Ramos (cell line): ENCODE measurements around the gene EIF2B1.

Experiments
- in situ Hi-C: fragments of 300-500 bp; cut with MboI; formaldehyde crosslinking; loops from one replicate; pipeline ENCODE4 v1.14.3; 2022; ENCODE audit warnings: low sequenced_read_pairs; ENCODE audit not compliant: unreplicated experiment

EIF2B1 gene

GRCh38 chr12:123633379-123634141 lies at the start of gene EIF2B1, which contains the start of gene GTF2H3:
Gene EIF2B1 (minus strand): TSS chr12:123633686. CDS start chr12:123633557, 129 bp downstream.
Gene GTF2H3 (plus strand): TSS chr12:123633829. CDS start chr12:123633860, 31 bp downstream.
- in situ Hi-C loops = no loop called here

DNA sequence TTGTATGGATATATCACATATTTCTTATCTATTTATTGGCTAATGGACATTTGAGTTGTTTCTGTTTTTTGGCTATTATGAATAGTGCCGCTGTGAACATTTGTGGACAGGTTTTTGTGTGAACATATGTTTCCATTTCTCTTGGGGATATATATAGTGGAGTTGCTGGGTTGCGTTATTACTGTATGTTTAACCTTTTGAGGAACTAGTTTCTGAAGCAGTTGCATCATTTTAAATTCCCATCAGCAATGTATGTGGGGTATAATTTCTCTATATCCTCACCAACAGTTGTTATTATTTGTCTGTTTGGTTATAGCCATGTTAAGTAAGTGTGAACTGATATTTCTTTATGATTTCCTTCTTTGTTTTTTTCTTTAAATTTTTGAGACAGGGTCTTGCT lies 48.1 kb upstream of the EIF2B1 start:
- in situ Hi-C loops = no loop called here

DNA sequence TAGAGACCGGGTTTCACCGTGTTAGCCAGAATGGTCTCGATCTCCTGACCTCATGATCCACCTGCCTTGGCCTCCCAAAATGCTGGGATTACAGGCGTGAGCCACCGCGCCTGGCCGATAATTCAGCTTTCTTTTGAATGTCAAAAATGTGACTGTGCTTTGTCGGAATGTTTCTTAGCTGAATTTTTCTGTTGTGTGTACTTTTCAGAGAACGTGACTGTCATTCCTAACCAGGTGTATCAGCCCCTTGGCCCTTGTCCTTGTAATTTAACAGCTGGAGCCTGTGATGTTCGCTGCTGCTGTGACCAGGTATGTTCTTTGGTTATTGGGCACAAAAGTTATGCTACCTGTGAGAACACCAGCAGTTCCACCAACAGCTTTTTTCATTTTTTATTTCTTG lies 45.5 kb upstream of the EIF2B1 start:
- in situ Hi-C loops = no loop called here

GRCh38 chr12:123676616-123677320 lies 43.3 kb upstream of the EIF2B1 start:
- in situ Hi-C loops = no loop called here

- in situ Hi-C loops = no loop called here
Observed at GRCh38 chr12:123675436-123675835, 42.0 kb upstream of the EIF2B1 start.

- in situ Hi-C loops = no loop called here
Observed at GRCh38 chr12:123671876-123672275, 38.4 kb upstream of the EIF2B1 start.

DNA sequence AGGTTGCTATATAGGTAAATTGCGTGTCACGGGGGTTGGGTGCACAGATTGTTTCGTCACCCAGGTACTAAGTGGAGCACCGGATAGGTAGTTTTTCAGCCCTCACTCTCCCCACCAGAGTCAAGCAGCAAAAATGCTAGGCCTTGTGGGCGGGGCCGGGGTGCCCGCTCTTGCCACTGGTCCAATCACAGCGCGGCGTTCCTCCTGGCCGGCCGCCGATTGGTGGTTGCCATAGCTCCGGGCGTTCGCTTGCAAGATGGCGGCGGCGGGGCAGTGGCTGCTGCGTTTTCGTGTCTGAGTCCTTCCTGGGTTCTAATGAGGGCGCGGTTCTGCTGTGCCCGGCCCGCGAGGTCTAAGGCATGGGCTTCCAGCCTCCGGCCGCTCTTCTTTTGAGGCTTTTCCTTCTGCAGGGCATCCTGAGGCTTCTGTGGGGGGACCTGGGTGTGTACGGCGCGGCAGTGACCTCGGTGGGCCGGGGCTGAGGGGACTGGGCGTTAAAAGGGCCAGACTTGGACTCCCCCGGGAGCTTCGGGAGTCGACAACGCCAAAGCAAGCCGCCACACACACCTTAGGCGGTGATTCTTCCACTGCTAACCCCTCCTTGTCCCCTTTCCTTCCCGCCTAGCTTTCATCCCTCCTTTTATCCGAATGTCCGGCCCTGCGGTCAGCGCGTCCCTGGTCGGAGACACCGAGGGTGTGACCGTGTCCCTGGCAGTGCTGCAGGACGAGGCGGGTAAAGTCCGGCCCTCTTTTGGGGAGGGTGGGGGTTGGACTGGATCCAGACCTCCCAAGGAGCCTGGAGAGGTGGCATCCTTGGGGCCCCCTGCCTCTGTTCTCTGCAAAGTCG lies 37.6 kb upstream of the EIF2B1 start, which contains the start of gene TCTN2:
Gene TCTN2 (plus strand): TSS at position 232 of the 847 bp plus-strand sequence. CDS start 128 bp downstream, at position 360.
- in situ Hi-C loops = no loop called here

DNA sequence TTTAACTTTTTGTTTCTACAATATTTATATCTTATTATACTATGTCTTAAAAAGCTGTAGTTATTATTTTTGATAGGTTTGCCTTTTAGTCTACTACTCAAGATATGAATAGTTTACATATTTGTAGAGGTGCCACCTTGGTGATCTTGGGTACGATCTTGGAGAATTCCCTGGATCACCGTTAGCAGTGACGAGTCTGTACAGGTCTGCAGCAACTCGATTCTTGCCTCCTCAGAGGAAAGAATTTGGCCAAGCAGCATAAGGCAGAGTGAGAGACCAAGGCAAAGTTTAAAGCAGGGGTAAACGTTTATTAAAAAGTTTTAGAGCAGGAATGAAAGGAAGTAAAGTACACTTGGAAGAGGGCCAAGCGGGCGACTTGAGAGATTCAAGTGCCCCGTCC lies 34.3 kb upstream of the EIF2B1 start:
- in situ Hi-C loops = no loop called here

DNA sequence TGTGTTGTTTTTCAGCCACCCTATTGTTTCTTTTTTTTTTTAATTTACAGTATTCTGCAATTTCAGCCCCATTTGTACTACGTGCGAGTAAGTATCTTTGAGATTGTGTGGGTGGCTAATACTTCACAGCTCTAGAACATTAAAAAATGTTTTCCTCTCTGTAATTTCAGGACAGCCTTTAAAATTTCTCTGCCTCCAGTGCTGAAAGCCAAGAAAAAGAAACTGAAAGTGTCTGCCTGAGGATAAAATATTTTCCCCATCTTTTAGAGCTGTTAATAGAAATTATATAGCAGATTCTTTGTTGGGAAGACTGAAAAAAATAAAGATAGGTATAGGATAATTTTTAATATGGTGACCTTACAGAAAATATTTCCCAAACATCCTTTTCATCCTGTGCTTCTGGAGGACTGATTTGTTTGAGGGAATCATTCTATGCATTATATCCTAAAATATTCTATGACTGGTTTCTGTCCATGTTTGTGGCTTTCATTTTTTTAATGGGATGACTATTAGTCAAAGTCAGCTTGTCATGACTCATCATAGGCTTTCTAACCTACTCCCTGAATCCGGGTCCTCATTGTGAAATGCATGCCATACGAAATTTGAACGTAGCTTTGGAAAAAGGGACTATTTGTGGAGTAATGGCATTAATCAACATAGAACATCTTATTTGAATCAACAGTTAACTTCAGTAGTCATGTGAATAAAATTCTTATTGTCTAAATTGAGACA lies 26.7 kb upstream of the EIF2B1 start:
- in situ Hi-C loops = no loop called here

- in situ Hi-C loops = no loop called here
Observed at GRCh38 chr12:123657211-123657610, 23.7 kb upstream of the EIF2B1 start.

DNA sequence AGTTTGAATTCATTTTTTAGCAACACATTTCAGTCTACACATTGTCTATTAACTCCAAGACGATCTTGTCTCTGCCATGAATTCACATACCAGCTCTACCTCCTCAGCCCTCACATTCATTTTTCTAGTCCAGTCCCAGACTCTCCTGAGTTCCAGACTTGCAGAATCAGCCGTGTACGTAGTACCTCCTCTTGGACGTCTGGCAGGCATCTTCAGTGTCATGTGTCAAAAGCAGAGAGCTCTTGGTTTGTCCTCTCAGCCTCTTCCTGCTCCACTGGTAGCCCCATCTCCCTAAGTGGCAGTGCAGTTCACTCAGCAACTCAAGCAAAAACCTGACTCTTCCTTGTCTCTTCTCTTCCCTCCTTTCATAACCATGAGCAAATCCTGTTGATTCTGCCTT lies 22.9 kb upstream of the EIF2B1 start:
- in situ Hi-C loops = no loop called here

DNA sequence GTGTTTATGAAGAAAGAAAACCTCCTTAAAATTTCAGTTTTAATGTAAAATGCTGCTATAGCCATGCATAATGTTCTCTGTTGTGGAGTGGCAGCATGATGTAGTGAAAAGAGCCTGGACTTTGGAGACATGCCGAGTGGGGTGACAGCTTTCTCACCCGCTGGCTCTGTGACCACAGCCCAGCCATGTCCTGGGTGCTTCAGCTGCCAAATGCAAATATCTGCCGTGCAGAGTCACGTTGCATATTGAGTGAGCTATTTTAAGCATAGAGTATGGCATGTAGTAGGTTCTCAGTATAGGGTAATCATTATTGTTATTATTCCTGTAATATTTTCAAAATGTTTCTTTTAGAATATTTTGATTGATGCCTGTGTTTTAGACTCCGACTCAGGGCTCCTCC lies 21.9 kb upstream of the EIF2B1 start:
- in situ Hi-C loops = no loop called here

DNA sequence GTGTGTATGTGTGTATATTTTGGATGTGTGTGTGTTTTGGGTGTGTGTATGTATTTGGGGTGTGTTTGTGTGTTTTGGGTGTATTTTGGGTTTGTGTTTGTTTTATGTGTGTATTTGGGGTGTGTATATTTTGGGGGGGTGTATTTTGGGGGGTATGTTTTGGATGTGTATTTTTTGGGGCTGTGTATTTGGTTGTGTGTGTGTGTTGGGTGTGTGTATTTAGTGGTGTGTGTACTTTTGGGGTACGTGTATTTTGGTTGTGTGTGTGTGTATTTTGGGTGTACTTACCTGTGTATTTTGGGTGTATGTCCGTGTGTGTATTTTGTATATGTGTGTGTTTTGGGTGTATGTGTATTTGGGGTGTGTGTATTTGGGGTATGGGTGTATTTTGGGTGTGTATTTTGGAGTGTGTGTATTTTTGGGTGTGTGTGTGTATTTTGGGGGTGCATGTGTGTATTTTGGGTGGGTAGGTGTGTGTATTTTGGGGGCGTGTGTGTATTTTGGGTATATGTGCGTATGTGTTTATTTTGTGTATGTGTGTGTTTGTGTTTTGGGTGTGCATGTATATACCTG lies 20.7 kb upstream of the EIF2B1 start:
- in situ Hi-C loops = no loop called here

GRCh38 chr12:123648401-123648800 lies 14.9 kb upstream of the EIF2B1 start:
- in situ Hi-C loops = no loop called here

- in situ Hi-C loops = no loop called here
Observed at GRCh38 chr12:123645878-123646277, 12.4 kb upstream of the EIF2B1 start.

- in situ Hi-C loops = no loop called here
Observed at GRCh38 chr12:123645380-123645779, 11.9 kb upstream of the EIF2B1 start.

DNA sequence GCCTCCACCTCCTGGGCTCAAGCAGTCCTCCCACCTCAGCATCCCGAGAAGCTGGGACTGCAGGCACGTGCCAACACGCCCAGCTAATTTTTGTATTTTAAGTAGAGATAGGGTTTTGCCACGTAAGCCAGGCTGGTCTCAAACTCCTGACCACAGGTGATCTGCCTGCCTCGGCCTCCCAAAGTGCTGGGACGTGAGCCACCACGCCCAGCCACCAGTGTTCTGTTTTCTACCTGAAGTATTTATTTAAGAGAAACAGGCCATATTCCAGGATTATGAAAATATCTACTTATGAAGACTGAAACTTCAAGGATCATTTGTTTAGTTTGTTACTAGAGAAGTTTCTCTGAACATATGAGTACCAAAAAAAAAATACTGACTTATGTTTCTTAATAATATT lies 10.4 kb upstream of the EIF2B1 start:
- in situ Hi-C loops = no loop called here

DNA sequence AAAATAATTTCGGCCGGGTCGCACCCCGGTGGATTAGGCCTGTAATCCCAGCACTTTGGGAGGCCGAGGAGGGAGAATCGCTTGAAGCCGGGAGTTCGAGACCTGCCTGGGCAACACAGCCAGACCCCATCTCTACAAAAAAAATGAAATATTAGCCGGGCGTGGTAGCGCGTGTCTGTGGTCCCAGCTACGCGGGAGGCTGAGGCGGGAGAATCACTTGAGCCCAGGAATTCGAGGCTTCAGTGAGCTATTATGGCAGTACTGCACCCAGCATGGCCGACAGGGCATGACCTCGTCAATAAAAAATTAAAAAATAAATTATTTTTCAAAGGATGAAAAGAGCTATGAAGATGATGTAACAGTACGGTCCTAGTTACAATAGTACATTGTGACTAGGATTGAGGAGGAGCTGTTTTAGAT lies 666 bp upstream of the EIF2B1 start:
- in situ Hi-C loops = no loop called here

DNA sequence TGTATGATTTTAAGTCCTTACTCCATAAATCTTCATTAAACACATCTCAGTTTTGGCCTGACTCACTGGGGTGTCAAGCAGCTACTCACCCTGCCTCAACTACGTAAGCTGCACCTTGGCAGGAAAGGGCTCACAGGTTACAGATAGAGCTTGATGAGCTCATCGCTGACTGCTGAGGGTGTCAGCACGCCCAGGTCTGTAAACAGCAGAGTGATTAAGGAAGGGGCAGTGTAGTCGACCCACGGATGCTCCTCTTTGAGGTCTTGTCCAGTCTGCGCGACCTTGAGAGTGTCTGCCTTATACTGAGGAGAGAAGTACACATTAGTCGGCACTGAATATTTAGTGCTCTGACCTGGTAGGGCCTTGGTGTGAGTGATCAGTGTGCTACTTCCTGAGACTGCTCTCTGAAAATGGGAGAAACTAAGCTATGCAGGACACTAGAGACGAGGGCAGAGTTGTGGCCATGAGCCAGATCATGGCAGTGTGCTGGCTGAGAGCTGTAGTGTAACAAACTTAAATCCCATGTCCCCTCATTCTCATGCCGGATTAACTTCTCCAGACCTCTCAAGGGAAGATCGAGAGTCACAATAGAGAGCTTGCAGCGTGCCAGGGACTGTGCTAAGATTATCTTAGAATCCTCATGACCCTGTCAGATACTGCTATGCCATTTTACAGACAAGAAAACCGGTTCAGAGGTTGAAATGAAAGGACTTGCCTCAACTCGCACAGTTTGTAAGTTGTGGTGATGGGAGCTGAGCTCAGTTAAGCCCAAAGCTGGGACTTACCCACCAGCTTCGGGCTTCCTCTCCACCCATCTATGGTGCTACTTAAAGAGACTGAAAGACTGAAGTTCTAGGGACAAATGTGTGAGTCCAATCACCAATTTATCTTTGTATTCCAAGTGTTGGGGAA lies 11.6 kb downstream of the EIF2B1 start:
- in situ Hi-C loops = no loop called here
